ENCODE data around the gene CAPN2.

CAPN2 gene

DNA sequence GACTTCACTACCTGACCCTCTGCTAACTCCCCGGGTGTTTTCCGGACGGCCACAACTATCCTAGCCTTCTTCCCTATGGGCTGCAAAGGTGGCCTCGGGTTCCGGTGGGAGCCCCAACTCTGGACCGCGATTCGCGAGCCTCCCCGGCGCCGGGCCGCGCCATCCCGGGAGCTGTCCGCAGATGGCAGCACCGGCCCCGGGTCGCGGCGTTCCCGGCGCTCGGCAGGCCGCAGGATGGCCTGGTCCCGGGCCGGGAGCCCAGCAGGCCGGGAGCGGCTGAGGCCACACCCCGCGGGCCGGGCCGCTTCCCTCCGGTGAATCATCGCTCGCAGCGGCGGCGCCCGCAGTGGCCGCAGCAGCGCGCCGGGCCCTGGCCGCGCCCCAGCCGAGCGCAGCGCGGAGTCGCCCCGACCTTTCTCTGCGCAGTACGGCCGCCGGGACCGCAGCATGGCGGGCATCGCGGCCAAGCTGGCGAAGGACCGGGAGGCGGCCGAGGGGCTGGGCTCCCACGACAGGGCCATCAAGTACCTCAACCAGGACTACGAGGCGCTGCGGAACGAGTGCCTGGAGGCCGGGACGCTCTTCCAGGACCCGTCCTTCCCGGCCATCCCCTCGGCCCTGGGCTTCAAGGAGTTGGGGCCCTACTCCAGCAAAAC is at the start of gene CAPN2:
TSS of gene CAPN2 (plus strand) at position 346 of the 656 bp plus-strand sequence. CDS start at position 448, 102 bp downstream.
- peak within 1 kb of the TSS; percentile 93 for H3K27ac ChIP-seq (ENCODE audit: low read length)
- peaks cover 34 to 39% of the 10 kb centered on the region in 2 donors for H3K4me1 ChIP-seq (ENCODE audit: control insufficient read depth in 1 of 2, insufficient read depth in 2 of 2, low read length in 2 of 2)
- H3K9me3 ChIP-seq (ENCODE audit: control insufficient read depth in 1 of 2, low read length in 2 of 2) = no peaks in the 10 kb centered on the region
- H3K4me3 ChIP-seq (ENCODE audit: low read depth in 1 of 2, low read length in 2 of 2) = peak within 1 kb of the TSS; percentile 64 to 92
- peaks cover 5% of the 10 kb centered on the region in 2 donors for H3K36me3 ChIP-seq (ENCODE audit: control insufficient read depth in 1 of 2, insufficient read depth in 2 of 2, low read length in 2 of 2)
- H3K27me3 ChIP-seq (ENCODE audit: low read depth, low read length) = no peaks in the 10 kb centered on the region

DNA sequence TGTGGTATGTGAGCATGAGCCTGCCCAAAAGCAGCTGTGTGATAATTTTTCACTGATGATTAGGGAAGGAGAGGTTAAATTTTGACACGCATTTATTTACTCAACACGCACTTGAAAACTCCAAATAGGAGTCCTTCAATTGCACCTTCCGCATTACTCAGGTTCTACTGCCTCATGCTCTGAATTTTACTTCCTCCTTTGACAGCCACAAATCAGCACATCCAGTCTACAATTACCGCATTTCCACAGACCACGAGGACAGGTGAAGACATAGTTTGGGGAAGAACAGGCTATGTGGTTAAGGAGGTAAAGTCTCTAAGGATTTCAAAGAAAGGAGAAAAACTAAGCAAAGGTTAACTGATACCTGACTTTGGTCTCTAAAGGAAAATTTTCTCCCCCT is 49.4 kb upstream of the CAPN2 start:
- Histone ChIP-seq H3K27ac (ENCODE audit: low read length) (no peak overlapping the region), H3K4me1 (ENCODE audit: control insufficient read depth in 1 of 2, insufficient read depth in 2 of 2, low read length in 2 of 2) (no peaks in the 10 kb centered on the region), H3K4me3 (ENCODE audit: low read depth in 1 of 2, low read length in 2 of 2) (no peak overlapping the region), H3K27me3 (ENCODE audit: low read depth, low read length) (no peaks in the 10 kb centered on the region), H3K36me3 (ENCODE audit: control insufficient read depth in 1 of 2, insufficient read depth in 2 of 2, low read length in 2 of 2) (no peaks in the 10 kb centered on the region), H3K9me3 (ENCODE audit: control insufficient read depth in 1 of 2, low read length in 2 of 2) (no peaks in the 10 kb centered on the region)

DNA sequence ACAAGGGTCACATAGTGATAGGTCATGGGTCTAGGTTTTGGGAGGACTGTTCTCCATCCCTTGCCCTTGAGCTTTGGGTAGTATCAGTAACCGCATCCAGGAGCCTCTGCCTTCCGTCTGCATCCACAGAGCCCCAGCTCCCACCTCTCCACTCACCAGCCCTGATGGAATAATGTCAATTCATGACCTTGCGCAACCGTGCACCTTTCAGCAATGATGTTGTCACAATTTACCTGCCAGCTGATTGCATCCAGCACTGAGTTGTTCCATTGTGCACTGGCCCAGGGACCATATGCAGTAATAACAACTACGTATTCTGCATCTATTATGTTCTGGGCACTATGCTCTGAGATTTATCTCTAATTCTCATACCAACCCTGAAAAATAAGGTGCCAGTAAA is 48.2 kb upstream of the CAPN2 start:
- Histone ChIP-seq H3K27ac (ENCODE audit: low read length) (no peak overlapping the region), H3K36me3 (ENCODE audit: control insufficient read depth in 1 of 2, insufficient read depth in 2 of 2, low read length in 2 of 2) (no peaks in the 10 kb centered on the region), H3K4me3 (ENCODE audit: low read depth in 1 of 2, low read length in 2 of 2) (no peak overlapping the region), H3K4me1 (ENCODE audit: control insufficient read depth in 1 of 2, insufficient read depth in 2 of 2, low read length in 2 of 2) (no peaks in the 10 kb centered on the region), H3K9me3 (ENCODE audit: control insufficient read depth in 1 of 2, low read length in 2 of 2) (no peaks in the 10 kb centered on the region), H3K27me3 (ENCODE audit: low read depth, low read length) (no peaks in the 10 kb centered on the region)

DNA sequence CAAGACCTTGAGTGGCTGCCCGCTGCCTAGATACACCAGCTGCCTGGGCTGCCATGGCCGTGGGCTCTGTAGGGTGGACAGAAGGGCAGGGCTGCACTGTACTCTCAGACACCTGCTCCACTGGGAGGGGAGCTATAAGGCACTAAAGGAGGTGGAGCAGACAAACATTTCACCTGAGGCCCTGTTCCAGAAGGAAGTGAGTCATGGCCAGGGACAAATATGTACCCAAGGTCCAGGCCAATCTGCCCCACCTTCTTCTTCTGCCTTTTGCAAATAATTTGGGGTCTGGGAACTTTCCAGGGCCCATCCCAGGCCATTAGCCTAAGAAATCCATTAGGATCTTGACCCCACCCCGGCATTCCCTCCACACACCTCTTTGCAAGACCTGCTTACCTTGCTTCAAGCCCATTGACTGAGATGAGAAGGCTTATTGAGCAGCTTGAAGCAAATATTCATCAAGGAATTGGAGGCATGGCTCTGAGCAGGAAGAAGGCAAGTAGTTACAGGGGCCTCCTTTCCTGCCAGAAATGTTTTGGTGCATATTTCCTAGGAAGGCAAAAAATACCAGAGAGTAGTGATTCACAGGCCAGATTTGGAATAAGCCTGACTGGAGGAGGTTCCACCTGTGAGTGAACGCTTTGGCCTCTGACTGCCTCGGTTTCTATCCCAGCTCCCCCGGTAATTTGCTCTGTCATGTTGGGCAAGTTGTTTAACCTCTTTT is 46.6 kb upstream of the CAPN2 start, which contains the start of gene CAPN8:
TSS of gene CAPN8 (minus strand) at position 110 of the 721 bp plus-strand sequence. CDS start at position 55, 55 bp downstream.
- Histone ChIP-seq H3K4me3 (ENCODE audit: low read depth in 1 of 2, low read length in 2 of 2) (no peak within 1 kb of the TSS), H3K9me3 (ENCODE audit: control insufficient read depth in 1 of 2, low read length in 2 of 2) (no peaks in the 10 kb centered on the region), H3K4me1 (ENCODE audit: control insufficient read depth in 1 of 2, insufficient read depth in 2 of 2, low read length in 2 of 2) (no peaks in the 10 kb centered on the region), H3K36me3 (ENCODE audit: control insufficient read depth in 1 of 2, insufficient read depth in 2 of 2, low read length in 2 of 2) (no peaks in the 10 kb centered on the region), H3K27ac (ENCODE audit: low read length) (no peak within 1 kb of the TSS), H3K27me3 (ENCODE audit: low read depth, low read length) (no peaks in the 10 kb centered on the region)

DNA sequence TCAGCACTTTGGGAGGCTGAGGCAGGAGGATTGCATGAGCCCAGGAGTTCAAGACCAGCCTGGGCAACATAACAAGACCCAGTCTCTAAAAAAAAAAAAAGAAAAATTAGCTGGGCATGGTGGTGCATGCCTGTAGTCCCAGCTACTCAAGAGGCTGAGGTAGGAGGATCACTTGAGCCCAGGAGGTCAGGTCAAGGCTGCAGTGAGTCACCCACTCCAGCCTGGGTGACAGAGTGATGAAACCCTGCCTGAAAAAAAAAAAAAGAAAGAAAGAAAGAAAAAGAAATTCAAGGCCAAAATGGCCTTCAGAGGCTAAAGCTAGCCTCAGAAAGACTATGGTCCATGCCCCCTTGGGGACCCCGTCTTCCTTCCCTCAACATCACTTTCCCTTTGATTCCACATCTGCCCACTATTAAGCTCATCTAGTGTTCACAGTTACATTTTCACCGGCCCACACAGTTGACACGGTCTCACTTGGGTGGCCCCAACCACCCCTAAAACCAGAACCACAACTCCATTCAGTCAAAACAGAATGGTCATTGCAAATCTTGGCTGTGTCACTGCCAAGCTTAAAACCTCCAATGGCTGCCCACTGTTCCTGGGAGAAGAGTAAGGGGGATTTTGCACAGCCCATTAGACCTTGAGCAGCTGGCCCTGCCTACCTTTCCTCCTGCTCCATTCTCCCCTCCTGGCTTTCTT is 44.7 kb upstream of the CAPN2 start:
- Histone ChIP-seq H3K27ac (ENCODE audit: low read length) (no peak overlapping the region), H3K36me3 (ENCODE audit: control insufficient read depth in 1 of 2, insufficient read depth in 2 of 2, low read length in 2 of 2) (no peaks in the 10 kb centered on the region), H3K27me3 (ENCODE audit: low read depth, low read length) (no peaks in the 10 kb centered on the region)

DNA sequence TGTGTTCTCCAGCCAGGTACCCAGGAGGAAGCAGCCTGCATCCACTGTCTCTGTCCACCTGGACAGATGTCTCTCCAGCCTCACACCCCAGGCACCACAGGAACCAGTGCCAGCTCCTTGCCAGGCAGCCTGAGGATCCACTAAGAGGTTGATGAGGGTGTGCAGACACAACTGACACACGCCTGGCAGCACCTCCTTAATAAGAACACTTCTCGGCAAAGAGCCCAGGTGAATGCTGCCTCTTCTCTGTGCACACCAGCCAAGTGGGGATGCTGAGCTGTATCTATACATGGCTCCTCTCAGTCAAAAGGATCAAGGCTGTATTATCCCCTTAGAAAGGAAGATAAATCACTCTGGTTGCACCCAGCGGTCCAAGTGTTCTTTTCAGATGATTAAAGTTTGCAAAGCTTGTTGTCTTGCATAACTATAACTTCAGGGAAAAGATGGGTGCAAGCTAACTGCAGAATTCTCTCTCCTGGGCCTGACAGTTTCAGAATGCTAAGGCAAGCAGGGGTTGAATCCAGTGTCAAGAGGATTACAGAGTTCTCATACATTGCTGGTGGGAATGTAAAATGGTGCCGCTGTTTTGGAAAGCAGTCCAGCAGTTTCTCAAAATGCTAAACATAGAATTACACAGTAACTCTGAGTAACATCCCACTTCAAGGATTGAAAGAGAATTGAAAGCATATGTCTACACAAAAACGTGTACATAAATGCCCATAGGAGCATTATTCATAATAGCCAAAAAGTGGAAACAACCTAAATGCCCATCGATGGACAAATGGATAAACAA is 43.1 kb upstream of the CAPN2 start:
- no peaks in the 10 kb centered on the region for H3K36me3 ChIP-seq (ENCODE audit: control insufficient read depth in 1 of 2, insufficient read depth in 2 of 2, low read length in 2 of 2)
- H3K27ac ChIP-seq (ENCODE audit: low read length) = no peak overlapping the region
- H3K4me1 ChIP-seq (ENCODE audit: control insufficient read depth in 1 of 2, insufficient read depth in 2 of 2, low read length in 2 of 2) = no peaks in the 10 kb centered on the region
- peaks cover 0 to 2% of the 10 kb centered on the region in 2 donors for H3K9me3 ChIP-seq (ENCODE audit: control insufficient read depth in 1 of 2, low read length in 2 of 2)
- H3K4me3 ChIP-seq (ENCODE audit: low read depth in 1 of 2, low read length in 2 of 2) = no peak overlapping the region
- no peaks in the 10 kb centered on the region for H3K27me3 ChIP-seq (ENCODE audit: low read depth, low read length)

More for the DNA sequence above, 44.7 kb upstream of the CAPN2 start:
- Histone ChIP-seq H3K9me3 (ENCODE audit: control insufficient read depth in 1 of 2, low read length in 2 of 2) (no peaks in the 10 kb centered on the region), H3K4me1 (ENCODE audit: control insufficient read depth in 1 of 2, insufficient read depth in 2 of 2, low read length in 2 of 2) (no peaks in the 10 kb centered on the region), H3K4me3 (ENCODE audit: low read depth in 1 of 2, low read length in 2 of 2) (no peak overlapping the region)

DNA sequence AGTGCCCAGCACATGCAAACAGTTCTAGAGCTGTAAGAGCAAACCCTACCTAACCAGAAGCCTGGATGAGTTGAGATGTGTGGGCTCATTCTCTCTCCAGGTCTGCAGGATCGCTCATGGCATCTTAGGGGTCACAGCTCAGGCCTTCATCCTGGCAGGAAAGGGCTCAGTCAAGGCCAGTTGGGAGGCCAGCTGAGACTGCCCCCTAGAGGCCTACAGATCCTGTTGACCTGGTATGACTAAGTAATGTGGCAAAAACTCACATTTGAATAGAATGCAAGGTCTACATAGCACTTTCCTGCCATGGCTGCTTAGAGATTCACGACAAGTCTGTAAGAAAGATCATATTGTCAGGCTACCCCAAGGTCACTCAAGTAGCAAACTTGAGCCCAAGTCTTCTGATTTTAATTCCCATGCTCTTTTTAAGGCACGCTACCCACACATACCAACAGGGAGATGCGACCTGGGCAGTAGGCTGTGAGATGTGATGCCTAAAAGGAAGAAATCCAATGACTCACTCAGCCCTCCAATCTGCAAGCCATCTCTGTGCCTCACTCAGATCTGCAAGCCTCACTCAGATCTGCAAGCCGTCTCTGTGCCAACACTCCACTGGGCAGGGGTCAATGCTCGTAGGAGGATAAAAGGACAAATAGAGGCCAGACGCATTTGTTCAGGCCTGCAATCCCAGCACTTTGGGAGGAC is 41.7 kb upstream of the CAPN2 start:
- Histone ChIP-seq H3K27ac (ENCODE audit: low read length) (no peak overlapping the region), H3K4me3 (ENCODE audit: low read depth in 1 of 2, low read length in 2 of 2) (no peak overlapping the region), H3K4me1 (ENCODE audit: control insufficient read depth in 1 of 2, insufficient read depth in 2 of 2, low read length in 2 of 2) (no peaks in the 10 kb centered on the region), H3K9me3 (ENCODE audit: control insufficient read depth in 1 of 2, low read length in 2 of 2) (peaks cover 0 to 4% of the 10 kb centered on the region in 2 donors), H3K27me3 (ENCODE audit: low read depth, low read length) (no peaks in the 10 kb centered on the region), H3K36me3 (ENCODE audit: control insufficient read depth in 1 of 2, insufficient read depth in 2 of 2, low read length in 2 of 2) (no peaks in the 10 kb centered on the region)

DNA sequence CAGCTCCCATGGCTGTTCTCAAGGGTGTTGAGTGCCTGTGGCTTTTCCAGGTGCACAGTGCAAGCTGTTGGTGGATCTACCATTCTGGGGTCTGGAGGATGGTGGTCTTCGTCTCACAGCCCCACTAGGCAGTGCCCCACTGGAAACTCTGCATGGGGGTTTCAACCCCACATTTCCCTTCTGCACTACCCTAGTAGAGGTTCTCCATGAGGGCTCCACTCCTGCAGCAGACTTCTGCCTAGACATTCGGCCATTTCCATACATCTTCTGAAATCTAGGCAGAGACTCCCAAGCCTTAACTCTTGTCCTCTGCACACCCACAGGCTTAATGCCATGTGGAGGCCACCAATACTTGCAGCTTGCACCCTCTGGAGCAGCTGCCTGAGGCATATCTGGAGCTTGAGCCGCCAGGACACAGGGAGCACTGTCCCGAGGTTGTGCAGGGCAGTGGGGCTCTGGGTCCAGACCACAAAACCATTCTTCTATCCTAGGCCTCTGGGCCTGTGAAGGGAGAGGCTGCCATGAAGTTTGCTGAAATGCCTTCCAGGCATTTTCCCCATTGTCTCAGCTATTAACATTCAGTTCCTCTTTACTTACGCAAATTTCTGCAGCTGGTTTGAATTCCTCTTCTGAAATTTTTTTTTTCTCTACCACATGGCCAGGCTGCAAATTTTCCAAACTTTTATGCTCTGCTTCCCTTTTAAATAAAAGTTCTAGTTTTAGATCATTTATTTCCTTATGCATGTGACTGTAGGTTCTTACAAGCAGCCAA is 38.0 kb upstream of the CAPN2 start:
- no peak overlapping the region for H3K4me3 ChIP-seq (ENCODE audit: low read depth in 1 of 2, low read length in 2 of 2)
- no peaks in the 10 kb centered on the region for H3K4me1 ChIP-seq (ENCODE audit: control insufficient read depth in 1 of 2, insufficient read depth in 2 of 2, low read length in 2 of 2)
- H3K27ac ChIP-seq (ENCODE audit: low read length) = no peak overlapping the region
- no peaks in the 10 kb centered on the region for H3K36me3 ChIP-seq (ENCODE audit: control insufficient read depth in 1 of 2, insufficient read depth in 2 of 2, low read length in 2 of 2)
- peaks cover 0 to 4% of the 10 kb centered on the region in 2 donors for H3K9me3 ChIP-seq (ENCODE audit: control insufficient read depth in 1 of 2, low read length in 2 of 2)
- H3K27me3 ChIP-seq (ENCODE audit: low read depth, low read length) = no peaks in the 10 kb centered on the region

DNA sequence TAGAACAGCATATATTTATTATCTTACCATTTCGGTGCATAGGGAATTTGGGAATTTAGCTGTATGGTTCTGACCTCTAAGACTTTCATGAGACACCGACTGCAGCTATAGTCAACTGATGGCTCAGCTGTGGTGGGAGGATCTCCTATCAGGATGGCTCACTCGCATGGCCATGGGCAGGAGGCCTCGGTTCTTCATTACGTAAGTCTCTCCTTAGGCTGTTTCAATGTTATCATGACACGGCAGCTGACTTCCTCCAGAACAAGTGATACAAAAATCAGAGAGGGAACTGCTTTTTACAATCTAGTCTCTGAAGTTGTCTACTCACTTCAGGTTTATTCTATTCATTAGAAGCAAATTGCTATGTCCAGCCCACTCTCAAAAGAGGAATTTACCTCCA is 33.5 kb upstream of the CAPN2 start:
- Histone ChIP-seq H3K9me3 (ENCODE audit: control insufficient read depth in 1 of 2, low read length in 2 of 2) (peaks cover 0 to 4% of the 10 kb centered on the region in 2 donors), H3K36me3 (ENCODE audit: control insufficient read depth in 1 of 2, insufficient read depth in 2 of 2, low read length in 2 of 2) (no peaks in the 10 kb centered on the region), H3K27ac (ENCODE audit: low read length) (no peak overlapping the region), H3K4me1 (ENCODE audit: control insufficient read depth in 1 of 2, insufficient read depth in 2 of 2, low read length in 2 of 2) (no peaks in the 10 kb centered on the region), H3K4me3 (ENCODE audit: low read depth in 1 of 2, low read length in 2 of 2) (no peak overlapping the region), H3K27me3 (ENCODE audit: low read depth, low read length) (peaks cover 6% of the 10 kb centered on the region)

DNA sequence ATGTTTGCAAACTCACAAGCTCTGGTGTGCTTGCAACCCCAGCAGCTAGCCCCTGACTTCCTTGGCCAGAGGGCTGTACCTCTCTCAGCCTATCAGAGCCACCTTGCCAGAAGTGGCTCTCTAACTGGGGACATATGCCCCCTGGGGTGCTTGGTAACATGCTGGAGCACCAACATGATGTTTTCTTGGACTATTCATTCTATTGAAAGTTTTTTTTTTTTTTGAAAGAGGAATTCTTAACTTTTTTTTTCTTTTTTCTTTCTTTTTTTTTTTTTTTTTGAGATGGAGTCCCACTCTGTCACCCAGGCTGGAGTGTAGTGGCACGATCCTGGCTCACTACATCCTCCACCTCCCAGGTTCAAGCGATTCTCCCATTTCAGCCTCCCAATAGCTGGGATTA is 32.2 kb upstream of the CAPN2 start:
- Histone ChIP-seq H3K4me3 (ENCODE audit: low read depth in 1 of 2, low read length in 2 of 2) (no peak overlapping the region), H3K4me1 (ENCODE audit: control insufficient read depth in 1 of 2, insufficient read depth in 2 of 2, low read length in 2 of 2) (no peaks in the 10 kb centered on the region), H3K36me3 (ENCODE audit: control insufficient read depth in 1 of 2, insufficient read depth in 2 of 2, low read length in 2 of 2) (no peaks in the 10 kb centered on the region), H3K27ac (ENCODE audit: low read length) (no peak overlapping the region), H3K9me3 (ENCODE audit: control insufficient read depth in 1 of 2, low read length in 2 of 2) (no peaks in the 10 kb centered on the region), H3K27me3 (ENCODE audit: low read depth, low read length) (peaks cover 6% of the 10 kb centered on the region)

All from muscle layer of duodenum (tissue), 2 donors.